ENCODE data around the gene DCAF11. TPM values are rescaled to one million over a fixed set of nuclear protein-coding genes. Genes with fewer than 3 reads are reported as not detected.

Gene DCAF11
- total and polyA plus RNA-seq, 2 of the 13 experiments (the other 11 are each of a cell fraction or from before 2014, with no cell fraction given) = 150 to 257 TPM

GRCh38 chr14:24141097-24141880, 26.7 kb downstream of the DCAF11 start, which contains the start of gene EMC9 (continued):
- TF ChIP-seq MEIS1 (CRISPR knock-in tag; IDR thresholded peaks at IDR 0.05; ENCODE audit: borderline replicate concordance) (peak; percentile 96), KDM1A (CRISPR knock-in tag; IDR thresholded peaks at IDR 0.05) (no peak), CHCHD3 (CRISPR knock-in tag; IDR thresholded peaks at IDR 0.05) (0 out of 2 replicates have a peak, but pooled peaks have one; percentile 92), ZNF484 (CRISPR knock-in tag; IDR thresholded peaks at IDR 0.05; ENCODE audit: borderline replicate concordance, low read depth) (no peak; the same call in 1 of the 2 replicates), ZNF556 (CRISPR knock-in tag; IDR thresholded peaks at IDR 0.05; ENCODE audit: borderline replicate concordance) (peak; percentile 71), ZNF780A (CRISPR knock-in tag; IDR thresholded peaks at IDR 0.05) (no peak), HNF4A (CRISPR knock-in tag; IDR thresholded peaks at IDR 0.05) (no peak; the same call in 1 of the 2 replicates), TCF12 (IDR thresholded peaks at IDR 0.05) (no peak), TCF12 (CRISPR knock-in tag; IDR thresholded peaks at IDR 0.05) (peak; percentile 78), YEATS4 (CRISPR knock-in tag; IDR thresholded peaks at IDR 0.05; ENCODE audit: borderline replicate concordance) (peak; percentile 94), FUBP1 (CRISPR knock-in tag; IDR thresholded peaks at IDR 0.05; ENCODE audit: borderline replicate concordance) (0 out of 2 replicates have a peak, but pooled peaks have one; percentile 64), NBN (conservative IDR thresholded peaks at IDR 0.05) (no peak), CBX5 (CRISPR knock-in tag; IDR thresholded peaks at IDR 0.05; ENCODE audit: borderline replicate concordance) (peak; percentile 79), HHEX (CRISPR knock-in tag; IDR thresholded peaks at IDR 0.05) (no peak), GATAD2A (CRISPR knock-in tag; IDR thresholded peaks at IDR 0.05) (peak; percentile 0), TP53 (CRISPR knock-in tag; conservative IDR thresholded peaks at IDR 0.05) (peak; percentile 15; the same call in 1 of the 2 replicates), ZNF501 (CRISPR knock-in tag; IDR thresholded peaks at IDR 0.05) (no peak)
- TF ChIP-seq, protein P1, sequence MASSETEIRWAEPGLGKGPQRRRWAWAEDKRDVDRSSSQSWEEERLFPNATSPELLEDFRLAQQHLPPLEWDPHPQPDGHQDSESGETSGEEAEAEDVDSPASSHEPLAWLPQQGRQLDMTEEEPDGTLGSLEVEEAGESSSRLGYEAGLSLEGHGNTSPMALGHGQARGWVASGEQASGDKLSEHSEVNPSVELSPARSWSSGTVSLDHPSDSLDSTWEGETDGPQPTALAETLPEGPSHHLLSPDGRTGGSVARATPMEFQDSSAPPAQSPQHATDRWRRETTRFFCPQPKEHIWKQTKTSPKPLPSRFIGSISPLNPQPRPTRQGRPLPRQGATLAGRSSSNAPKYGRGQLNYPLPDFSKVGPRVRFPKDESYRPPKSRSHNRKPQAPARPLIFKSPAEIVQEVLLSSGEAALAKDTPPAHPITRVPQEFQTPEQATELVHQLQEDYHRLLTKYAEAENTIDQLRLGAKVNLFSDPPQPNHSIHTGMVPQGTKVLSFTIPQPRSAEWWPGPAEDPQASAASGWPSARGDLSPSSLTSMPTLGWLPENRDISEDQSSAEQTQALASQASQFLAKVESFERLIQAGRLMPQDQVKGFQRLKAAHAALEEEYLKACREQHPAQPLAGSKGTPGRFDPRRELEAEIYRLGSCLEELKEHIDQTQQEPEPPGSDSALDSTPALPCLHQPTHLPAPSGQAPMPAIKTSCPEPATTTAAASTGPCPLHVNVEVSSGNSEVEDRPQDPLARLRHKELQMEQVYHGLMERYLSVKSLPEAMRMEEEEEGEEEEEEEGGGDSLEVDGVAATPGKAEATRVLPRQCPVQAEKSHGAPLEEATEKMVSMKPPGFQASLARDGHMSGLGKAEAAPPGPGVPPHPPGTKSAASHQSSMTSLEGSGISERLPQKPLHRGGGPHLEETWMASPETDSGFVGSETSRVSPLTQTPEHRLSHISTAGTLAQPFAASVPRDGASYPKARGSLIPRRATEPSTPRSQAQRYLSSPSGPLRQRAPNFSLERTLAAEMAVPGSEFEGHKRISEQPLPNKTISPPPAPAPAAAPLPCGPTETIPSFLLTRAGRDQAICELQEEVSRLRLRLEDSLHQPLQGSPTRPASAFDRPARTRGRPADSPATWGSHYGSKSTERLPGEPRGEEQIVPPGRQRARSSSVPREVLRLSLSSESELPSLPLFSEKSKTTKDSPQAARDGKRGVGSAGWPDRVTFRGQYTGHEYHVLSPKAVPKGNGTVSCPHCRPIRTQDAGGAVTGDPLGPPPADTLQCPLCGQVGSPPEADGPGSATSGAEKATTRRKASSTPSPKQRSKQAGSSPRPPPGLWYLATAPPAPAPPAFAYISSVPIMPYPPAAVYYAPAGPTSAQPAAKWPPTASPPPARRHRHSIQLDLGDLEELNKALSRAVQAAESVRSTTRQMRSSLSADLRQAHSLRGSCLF (CRISPR knock-in tag; IDR thresholded peaks at IDR 0.05; ENCODE audit: borderline replicate concordance) = peak; percentile 88; the same call in 1 of the 2 replicates
- TF ChIP-seq, protein P2, sequence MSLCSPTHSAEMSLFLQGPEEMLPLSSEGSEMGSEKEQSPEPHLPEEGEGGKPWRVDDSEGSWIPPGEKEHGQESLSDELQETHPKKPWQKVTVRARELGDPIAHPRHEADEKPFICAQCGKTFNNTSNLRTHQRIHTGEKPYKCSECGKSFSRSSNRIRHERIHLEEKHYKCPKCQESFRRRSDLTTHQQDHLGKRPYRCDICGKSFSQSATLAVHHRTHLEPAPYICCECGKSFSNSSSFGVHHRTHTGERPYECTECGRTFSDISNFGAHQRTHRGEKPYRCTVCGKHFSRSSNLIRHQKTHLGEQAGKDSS (CRISPR knock-in tag; IDR thresholded peaks at IDR 0.05; ENCODE audit: borderline replicate concordance, low read depth) = peak; percentile 90; the same call in 1 of the 2 replicates
- TF ChIP-seq, protein P3, sequence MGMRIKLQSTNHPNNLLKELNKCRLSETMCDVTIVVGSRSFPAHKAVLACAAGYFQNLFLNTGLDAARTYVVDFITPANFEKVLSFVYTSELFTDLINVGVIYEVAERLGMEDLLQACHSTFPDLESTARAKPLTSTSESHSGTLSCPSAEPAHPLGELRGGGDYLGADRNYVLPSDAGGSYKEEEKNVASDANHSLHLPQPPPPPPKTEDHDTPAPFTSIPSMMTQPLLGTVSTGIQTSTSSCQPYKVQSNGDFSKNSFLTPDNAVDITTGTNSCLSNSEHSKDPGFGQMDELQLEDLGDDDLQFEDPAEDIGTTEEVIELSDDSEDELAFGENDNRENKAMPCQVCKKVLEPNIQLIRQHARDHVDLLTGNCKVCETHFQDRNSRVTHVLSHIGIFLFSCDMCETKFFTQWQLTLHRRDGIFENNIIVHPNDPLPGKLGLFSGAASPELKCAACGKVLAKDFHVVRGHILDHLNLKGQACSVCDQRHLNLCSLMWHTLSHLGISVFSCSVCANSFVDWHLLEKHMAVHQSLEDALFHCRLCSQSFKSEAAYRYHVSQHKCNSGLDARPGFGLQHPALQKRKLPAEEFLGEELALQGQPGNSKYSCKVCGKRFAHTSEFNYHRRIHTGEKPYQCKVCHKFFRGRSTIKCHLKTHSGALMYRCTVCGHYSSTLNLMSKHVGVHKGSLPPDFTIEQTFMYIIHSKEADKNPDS (CRISPR knock-in tag; IDR thresholded peaks at IDR 0.05) = no peak
